Measurements from ENCODE around the gene C1orf210.

Gene C1orf210

DNA sequence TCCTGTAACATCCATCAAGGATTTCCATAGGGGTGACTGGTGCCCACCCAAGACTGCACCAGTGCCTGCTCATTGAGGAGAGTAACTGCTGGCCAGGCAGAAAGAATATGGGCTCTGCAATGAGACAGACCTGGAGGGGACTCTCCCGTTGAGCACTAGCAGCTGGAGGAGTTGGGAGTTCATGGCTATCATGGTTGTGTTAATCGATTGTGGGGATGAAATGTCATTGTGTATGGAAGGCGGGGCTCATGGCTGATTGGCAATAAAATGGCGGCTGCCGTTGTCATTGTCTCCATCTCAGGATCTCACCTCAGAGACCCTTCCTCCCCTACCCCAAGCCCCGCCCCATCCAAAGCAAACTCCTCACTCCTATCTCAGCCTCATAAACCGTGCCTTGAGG lies 11.7 kb downstream of the C1orf210 start:
- Mint-ChIP-seq H3K27me3 (ENCODE audit: low read depth) (peaks cover 23% of the 10 kb centered on the region), H3K4me3 (no peak overlapping the region), H3K27ac (no peak overlapping the region), H3K9me3 (no peaks in the 10 kb centered on the region), H3K4me1 (peaks cover 19% of the 10 kb centered on the region), H3K36me3 (ENCODE audit: low read depth) (no peaks in the 10 kb centered on the region)
- no peak for TF ChIP-seq CTCF (IDR thresholded peaks at IDR 0.05; ENCODE audit: unreplicated experiment in 3 of 3)

- Mint-ChIP-seq H3K36me3 (ENCODE audit: low read depth) (no peaks in the 10 kb centered on the region), H3K4me1 (peaks cover 19% of the 10 kb centered on the region), H3K27ac (no peak overlapping the region), H3K9me3 (no peaks in the 10 kb centered on the region), H3K27me3 (ENCODE audit: low read depth) (peaks cover 19% of the 10 kb centered on the region), H3K4me3 (no peak overlapping the region)
- no peak for TF ChIP-seq CTCF (IDR thresholded peaks at IDR 0.05; ENCODE audit: unreplicated experiment in 3 of 3)
Measured at GRCh38 chr1:43272576-43273571, 12.5 kb downstream of the C1orf210 start.

DNA sequence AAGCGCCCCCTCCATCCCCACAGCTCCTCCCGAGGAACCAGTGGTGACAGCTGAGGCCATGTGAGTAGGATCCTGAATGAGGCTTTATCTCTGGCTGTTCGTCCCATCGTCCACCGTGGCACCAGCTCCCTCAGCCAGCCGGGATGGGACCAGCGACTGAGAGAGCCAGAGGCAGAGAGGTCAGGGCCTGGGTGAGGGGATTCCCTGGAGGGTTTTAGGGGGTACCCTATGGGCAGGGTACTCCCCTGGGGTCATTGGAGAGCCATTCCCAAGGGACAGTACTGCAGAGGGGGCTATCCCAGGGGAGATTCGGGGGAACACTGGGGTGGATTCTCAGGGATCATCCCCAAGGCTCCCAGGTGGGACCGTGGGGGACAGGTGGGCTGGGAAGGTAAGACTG lies 13.2 kb downstream of the C1orf210 start:
- H3K9me3 Mint-ChIP-seq, result no peaks in the 10 kb centered on the region
- TF ChIP-seq CTCF (IDR thresholded peaks at IDR 0.05; ENCODE audit: unreplicated experiment in 3 of 3), result no peak

DNA sequence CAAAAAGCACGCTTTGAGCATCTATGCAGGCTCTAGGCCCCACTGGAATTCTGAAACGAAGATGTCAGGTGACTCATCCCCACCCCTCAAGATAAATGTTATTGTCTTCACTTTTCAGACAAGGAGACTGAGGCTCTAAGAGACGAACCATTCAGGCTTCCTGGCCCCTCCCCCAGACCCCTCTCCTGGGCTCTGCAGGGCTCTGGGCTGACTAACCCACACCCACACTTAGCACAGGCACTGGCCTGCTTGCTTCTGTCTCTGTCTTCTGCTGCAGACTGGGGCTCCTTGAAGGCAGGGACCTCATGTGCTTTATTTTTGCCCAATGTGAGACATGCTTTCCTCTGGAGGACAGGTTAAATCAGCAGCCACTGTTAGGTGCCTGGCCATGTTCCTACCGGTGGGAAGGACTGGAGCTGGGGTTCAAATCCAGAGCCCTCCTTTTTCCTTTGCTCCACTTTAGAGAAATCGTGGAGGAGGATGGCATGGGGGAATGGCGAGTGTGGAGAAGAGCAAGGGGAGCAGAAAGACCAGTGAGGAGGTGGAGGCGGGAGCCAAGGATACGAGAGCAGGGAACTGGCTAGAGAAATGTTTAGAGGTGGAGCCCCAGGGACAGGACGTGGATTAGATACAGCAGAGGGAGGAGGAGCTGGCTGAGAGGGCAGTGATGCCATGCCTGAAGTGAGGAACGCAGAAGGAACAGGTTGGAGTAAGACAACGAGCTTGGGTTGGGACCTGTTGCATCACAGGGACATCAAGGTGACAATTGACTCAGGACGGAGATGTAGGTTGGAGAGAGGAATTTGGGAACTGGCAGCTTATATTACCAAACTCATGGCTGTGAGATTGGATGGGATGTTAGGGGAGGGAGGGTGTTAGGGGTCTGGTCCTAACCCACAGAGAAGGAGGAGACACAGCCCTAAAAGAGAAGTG lies 13.9 kb downstream of the C1orf210 start:
- H3K4me3 Mint-ChIP-seq, result peak overlapping the region; percentile 84 to 85 (median 84)
- peaks cover 25% of the 10 kb centered on the region for H3K27me3 Mint-ChIP-seq (ENCODE audit: low read depth)
- H3K9me3 Mint-ChIP-seq, result no peaks in the 10 kb centered on the region
- H3K4me1 Mint-ChIP-seq, result peaks cover 17% of the 10 kb centered on the region
- H3K27ac Mint-ChIP-seq, result peak overlapping the region in 2 of 3 experiments; percentile 85 to 88
- no peak for TF ChIP-seq CTCF (IDR thresholded peaks at IDR 0.05; ENCODE audit: unreplicated experiment in 3 of 3)
- H3K36me3 Mint-ChIP-seq (ENCODE audit: low read depth), result no peaks in the 10 kb centered on the region

More for the DNA sequence above, 13.2 kb downstream of the C1orf210 start:
- no peaks in the 10 kb centered on the region for H3K36me3 Mint-ChIP-seq (ENCODE audit: low read depth)
- H3K4me3 Mint-ChIP-seq, result no peak overlapping the region
- no peak overlapping the region for H3K27ac Mint-ChIP-seq
- peaks cover 19% of the 10 kb centered on the region for H3K4me1 Mint-ChIP-seq
- peaks cover 24% of the 10 kb centered on the region for H3K27me3 Mint-ChIP-seq (ENCODE audit: low read depth)

GRCh38 chr1:43270421-43271095 lies 14.8 kb downstream of the C1orf210 start:
- peaks cover 30% of the 10 kb centered on the region for H3K27me3 Mint-ChIP-seq (ENCODE audit: low read depth)
- H3K36me3 Mint-ChIP-seq (ENCODE audit: low read depth), result no peaks in the 10 kb centered on the region
- H3K4me3 Mint-ChIP-seq, result peak overlapping the region; percentile 84 to 85 (median 84)
- TF ChIP-seq CTCF (IDR thresholded peaks at IDR 0.05; ENCODE audit: unreplicated experiment in 3 of 3), result no peak
- H3K4me1 Mint-ChIP-seq, result peaks cover 15% of the 10 kb centered on the region
- H3K9me3 Mint-ChIP-seq, result peaks cover 7% of the 10 kb centered on the region
- peak overlapping the region; percentile 71 to 88 (median 85) for H3K27ac Mint-ChIP-seq

Measured in nephron (organoid).